ENCODE results near the gene PLEKHB1.
"Not testable (repeated sequence)": the region's sequence is repeated elsewhere in the genome, so short reads cannot be mapped to it uniquely, and the experiment has no call there.

DNA sequence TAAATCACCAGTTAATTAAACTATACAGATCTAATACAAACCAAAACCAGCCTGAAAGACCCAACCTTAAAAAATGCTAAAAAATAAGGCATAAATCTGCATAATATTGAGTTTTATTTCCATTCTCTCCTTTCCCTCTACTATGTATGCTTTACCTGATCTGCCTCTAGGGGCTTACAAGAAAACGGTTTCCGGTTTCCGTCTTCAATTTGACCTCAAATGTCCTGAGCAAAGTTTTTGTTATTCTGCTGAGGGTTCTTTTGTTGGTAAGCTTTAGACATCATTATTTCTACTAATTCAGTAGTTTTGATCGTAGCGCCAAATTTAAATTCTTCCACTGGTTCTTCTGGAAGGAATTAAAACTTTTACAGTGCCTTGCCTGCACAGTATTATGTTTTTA is 30.2 kb downstream of the PLEKHB1 start:
- TF ChIP-seq, protein P1, sequence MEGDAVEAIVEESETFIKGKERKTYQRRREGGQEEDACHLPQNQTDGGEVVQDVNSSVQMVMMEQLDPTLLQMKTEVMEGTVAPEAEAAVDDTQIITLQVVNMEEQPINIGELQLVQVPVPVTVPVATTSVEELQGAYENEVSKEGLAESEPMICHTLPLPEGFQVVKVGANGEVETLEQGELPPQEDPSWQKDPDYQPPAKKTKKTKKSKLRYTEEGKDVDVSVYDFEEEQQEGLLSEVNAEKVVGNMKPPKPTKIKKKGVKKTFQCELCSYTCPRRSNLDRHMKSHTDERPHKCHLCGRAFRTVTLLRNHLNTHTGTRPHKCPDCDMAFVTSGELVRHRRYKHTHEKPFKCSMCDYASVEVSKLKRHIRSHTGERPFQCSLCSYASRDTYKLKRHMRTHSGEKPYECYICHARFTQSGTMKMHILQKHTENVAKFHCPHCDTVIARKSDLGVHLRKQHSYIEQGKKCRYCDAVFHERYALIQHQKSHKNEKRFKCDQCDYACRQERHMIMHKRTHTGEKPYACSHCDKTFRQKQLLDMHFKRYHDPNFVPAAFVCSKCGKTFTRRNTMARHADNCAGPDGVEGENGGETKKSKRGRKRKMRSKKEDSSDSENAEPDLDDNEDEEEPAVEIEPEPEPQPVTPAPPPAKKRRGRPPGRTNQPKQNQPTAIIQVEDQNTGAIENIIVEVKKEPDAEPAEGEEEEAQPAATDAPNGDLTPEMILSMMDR (IDR thresholded peaks at IDR 0.05), result not testable (repeated sequence)
- TF ChIP-seq EP300 (IDR thresholded peaks at IDR 0.05), result not testable (repeated sequence)
